NCI-H2081 (cell line): Measurements from ENCODE around the gene PSMB1.
"Not testable (repeated sequence)": the region's sequence is repeated elsewhere in the genome, so short reads cannot be mapped to it uniquely, and the experiment has no call there.

ENCODE experiments used
- DNase-seq, 2 experiments: peaks; one replicate each; lab custom pipeline; 2025; lab: John Stamatoyannopoulos, UW

PSMB1 gene

DNA sequence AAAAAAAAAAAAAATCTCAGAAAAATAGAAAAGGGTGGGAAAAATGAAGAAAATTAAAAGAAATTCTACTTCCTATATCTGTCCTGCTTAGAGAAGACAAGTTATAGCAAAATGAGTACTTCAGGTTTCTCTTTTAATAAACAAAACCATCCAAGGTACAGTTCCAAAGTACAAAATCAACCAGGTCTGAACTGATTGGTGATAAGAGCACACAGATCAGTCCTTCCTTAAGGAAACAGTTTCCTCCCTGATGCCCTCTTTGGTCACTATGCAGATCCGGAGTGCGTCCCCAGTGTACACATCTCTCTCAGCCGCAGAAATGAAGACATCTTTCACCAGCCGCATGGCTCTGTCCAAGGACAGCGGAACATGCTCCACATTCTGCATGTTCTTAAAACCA, 18.1 kb downstream of the PSMB1 start:
- DNase-seq: no peak

GRCh38 chr6:170533792-170534191, 19.3 kb downstream of the PSMB1 start:
- no peak for DNase-seq

DNA sequence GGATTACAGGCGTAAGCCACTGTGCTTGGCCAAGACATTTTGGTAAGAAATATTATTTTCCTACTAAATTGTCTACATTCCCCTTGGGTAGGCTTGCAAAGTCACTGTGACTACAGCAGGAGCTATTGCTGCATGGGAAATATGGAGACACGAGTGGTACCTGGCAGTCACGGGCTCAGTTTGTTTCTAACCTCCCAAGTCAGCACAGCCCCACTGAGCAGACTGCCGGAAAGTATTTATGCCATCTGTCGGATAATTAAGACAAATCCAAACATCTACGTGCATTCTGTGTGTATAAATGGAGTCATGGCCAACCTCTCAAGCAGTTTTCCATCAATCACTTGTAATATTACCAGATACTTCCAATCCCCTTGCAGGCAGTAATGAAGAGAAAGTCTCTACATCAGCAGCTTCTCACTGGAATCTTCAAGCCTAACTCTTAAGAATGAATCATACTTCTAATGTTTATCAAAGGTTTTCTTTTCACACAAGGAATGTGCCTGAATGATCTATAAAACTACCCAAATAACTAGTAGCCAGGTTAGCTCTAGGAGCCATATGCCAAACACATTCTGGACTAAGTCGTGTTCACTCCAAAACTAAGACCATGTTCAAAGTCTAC, 20.1 kb downstream of the PSMB1 start:
- no peak for DNase-seq

- peak; percentile 54 to 65 for DNase-seq
Observed at GRCh38 chr6:170529839-170530469, 23.2 kb downstream of the PSMB1 start.

GRCh38 chr6:170527995-170528394, 25.1 kb downstream of the PSMB1 start:
- not testable (repeated sequence) for DNase-seq

DNA sequence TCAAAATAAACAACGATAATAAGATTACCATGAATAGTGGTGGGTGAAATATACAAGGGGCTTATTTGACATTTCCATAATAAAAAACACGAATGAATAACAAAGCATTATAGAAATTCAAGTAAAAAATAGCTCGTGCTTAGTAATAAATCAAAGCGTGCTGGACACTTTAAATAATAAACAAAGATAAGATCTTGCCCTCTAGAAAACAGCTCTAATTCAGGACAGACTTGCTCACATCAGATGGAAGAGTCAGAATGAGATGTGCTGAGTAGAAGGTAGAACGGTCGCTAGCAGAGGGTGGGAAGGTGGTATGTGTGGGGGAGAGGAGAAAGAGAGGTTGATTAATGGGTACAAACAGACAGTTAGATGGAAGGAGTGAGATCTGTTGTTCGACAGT, 27.3 kb downstream of the PSMB1 start:
- no peak for DNase-seq

- no peak for DNase-seq
Observed at GRCh38 chr6:170524172-170524502, 29.0 kb downstream of the PSMB1 start.

DNA sequence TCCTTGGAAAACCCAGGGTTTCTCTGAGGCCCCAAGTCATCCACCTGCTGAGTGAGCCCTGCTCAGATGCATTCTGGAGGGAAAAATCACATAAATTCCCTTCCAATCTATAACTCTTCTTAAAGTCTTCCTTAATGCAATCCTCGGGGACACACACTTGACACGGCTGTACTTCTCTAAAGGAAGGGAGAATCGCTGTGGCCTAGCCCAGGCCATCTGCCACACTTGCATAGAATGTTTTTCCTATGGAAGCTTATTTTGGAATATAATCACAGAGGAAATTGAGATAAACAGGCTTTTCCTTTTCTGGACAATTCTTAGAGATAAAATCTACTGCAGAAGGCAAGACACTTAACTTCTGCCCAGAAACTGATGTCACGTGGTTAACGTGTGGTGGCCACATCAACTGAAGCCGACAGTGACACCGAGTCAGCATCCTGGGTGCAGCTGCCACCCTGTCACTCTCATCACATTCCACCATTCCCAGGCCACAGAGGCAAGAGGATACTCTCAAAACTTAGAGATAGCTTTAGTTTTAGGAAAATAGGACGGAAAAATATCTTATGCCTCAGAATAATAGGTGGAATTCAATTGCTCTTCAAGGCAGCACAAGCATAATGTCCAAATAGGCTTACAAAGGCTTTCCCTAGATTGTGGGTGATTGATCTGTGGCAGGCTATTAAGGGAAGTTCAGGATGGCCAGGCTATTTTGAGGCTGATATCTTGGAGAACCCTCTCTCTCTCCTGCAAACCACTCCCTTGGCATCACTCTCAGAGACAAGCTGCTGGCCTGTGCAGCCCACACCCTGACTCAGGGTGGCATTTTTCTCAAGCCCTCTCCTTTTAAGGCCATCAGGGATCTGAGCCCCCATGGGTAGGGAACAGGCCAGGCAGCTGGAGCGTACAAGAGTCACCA, 29.6 kb downstream of the PSMB1 start:
- no peak for DNase-seq

GRCh38 chr6:170522565-170523183, 30.4 kb downstream of the PSMB1 start:
- DNase-seq: peak in 1 of 2 experiments; percentile 8

- DNase-seq: peak; percentile 67 to 78
Observed at GRCh38 chr6:170516783-170517616, 36.1 kb downstream of the PSMB1 start.

- no peak for DNase-seq
Observed at GRCh38 chr6:170514908-170515307, 38.2 kb downstream of the PSMB1 start.

DNA sequence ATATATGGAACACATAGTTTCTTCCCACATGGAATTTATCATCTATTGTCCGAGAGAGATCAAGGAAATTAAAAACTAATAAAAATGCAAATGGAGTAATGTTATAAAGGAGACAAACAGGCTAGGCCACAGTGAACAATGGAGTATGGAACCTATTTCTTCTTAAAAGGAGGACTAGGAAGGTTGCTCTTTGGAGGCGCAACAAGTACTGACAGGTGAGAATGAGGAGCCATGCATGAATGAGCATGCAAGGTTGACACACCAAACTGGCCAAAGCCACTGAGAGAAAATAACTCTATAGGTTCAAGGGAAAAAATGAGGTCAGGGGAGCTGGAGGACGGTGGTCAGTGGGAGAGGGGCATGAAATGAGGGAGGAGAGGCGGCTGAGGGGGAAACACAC, 40.9 kb downstream of the PSMB1 start:
- DNase-seq: no peak

- no peak for DNase-seq
Observed at GRCh38 chr6:170510631-170511030, 42.5 kb downstream of the PSMB1 start.

GRCh38 chr6:170509723-170510018, 43.4 kb downstream of the PSMB1 start:
- DNase-seq: no peak

DNA sequence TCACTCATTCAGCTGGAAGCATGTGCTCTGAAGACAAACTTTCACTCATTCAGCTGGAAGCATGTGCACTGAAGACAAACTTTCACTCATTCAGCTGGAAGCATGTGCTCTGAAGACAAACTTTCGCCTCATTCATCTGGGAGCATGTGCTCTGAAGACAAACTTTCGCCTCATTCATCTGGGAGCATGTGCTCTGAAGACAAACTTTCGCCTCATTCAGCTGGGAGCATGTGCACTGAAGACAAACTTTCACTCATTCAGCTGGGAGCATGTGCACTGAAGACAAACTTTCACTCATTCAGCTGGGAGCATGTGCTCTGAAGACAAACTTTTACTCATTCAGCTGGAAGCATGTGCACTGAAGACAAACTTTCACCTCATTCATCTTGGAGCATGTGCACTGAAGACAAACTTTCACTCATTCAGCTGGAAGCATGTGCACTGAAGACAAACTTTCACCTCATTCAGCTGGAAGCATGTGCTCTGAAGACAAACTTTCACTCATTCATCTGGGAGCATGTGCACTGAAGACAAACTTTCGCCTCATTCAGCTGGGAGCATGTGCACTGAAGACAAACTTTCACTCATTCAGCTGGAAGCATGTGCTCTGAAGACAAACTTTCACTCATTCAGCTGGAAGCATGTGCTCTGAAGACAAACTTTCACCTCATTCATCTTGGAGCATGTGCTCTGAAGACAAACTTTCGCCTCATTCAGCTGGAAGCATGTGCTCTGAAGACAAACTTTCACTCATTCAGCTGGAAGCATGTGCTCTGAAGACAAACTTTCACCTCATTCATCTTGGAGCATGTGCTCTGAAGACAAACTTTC, 44.0 kb downstream of the PSMB1 start:
- DNase-seq: not testable (repeated sequence)

DNA sequence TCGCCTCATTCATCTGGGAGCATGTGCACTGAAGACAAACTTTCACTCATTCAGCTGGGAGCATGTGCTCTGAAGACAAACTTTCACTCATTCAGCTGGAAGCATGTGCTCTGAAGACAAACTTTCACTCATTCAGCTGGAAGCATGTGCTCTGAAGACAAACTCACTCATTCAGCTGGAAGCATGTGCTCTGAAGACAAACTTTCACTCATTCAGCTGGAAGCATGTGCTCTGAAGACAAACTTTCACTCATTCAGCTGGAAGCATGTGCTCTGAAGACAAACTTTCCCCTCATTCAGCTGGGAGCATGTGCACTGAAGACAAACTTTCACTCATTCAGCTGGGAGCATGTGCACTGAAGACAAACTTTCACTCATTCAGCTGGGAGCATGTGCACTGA, 44.8 kb downstream of the PSMB1 start:
- DNase-seq: not testable (repeated sequence)

- not testable (repeated sequence) for DNase-seq
Observed at GRCh38 chr6:170507728-170508127, 45.4 kb downstream of the PSMB1 start.

GRCh38 chr6:170506446-170506845, 46.7 kb downstream of the PSMB1 start:
- no peak for DNase-seq

GRCh38 chr6:170505306-170505705, 47.8 kb downstream of the PSMB1 start:
- no peak for DNase-seq

- no peak for DNase-seq
Observed at GRCh38 chr6:170504479-170504878, 48.6 kb downstream of the PSMB1 start.

DNA sequence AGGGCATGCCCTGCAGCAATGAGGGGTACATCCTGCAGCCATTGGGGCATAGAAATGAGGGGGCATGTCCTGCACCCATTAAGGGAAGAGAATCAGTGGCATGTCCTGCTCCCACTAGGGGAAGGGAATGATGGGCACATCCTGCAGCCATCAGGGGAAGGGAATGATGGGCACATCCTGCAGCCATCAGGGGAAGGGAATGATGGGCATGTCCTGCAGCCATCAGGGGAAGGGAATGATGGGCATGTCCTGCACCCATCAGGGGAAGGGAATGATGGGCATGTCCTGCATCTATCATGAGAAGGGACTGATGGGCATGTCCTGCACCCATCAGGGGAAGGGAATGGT, 49.7 kb downstream of the PSMB1 start:
- DNase-seq: no peak
